Mucosa of stomach (tissue), 1 donor: ENCODE data around the gene CD8B.
"Not testable (repeated sequence)": the region's sequence is repeated elsewhere in the genome, so short reads cannot be mapped to it uniquely, and the experiment has no call there.

Source experiments
- H3K27me3 ChIP-seq: one replicate; pipeline ENCODE4 v1.7.0; 2013; ENCODE audit warnings: mild to moderate bottlenecking, low read length; ENCODE audit not compliant: control insufficient read depth, insufficient read depth
- H3K36me3 ChIP-seq: one replicate; pipeline ENCODE4 v1.7.0; 2013; ENCODE audit warnings: low read length; ENCODE audit not compliant: control insufficient read depth, insufficient read depth
- H3K4me1 ChIP-seq: one replicate; pipeline ENCODE4 v1.7.0; 2013; ENCODE audit warnings: mild to moderate bottlenecking, low read length; ENCODE audit not compliant: control insufficient read depth, insufficient read depth
- H3K4me3 ChIP-seq: one replicate; pipeline ENCODE4 v1.7.0; 2013; ENCODE audit warnings: low read length
- H3K9ac ChIP-seq: one replicate; pipeline ENCODE4 v1.7.0; 2013; ENCODE audit warnings: mild to moderate bottlenecking, low read length, moderate library complexity
- H3K9me3 ChIP-seq: one replicate; pipeline ENCODE4 v1.7.0; 2013; ENCODE audit warnings: mild to moderate bottlenecking, low read length, moderate library complexity; ENCODE audit not compliant: control insufficient read depth
- donor health status: Pancreatic carcinoma.

CD8B gene

DNA sequence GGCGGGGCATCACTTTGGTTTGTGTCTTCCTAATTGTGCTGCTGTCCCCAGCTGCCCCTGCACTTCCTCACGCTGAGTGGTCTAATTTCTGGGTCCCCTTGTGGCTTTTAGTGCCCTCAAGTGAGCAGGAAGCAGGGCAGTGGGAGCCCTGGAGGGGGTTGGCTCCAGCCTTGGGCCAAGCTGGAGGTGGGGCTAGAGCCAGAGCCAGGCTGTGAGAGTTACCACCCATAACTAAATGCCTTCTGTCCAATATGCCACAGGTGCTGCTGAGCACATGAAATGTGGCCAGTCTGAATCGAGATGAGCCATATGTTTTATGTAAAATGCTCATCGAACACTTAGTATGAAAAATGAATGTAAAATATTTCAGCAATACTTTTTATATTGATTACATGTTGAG lies 5.2 kb downstream of the CD8B start:
- not testable (repeated sequence) for H3K4me1 ChIP-seq, H3K36me3 ChIP-seq, H3K9ac ChIP-seq, H3K4me3 ChIP-seq, H3K9me3 ChIP-seq, H3K27me3 ChIP-seq

- not testable (repeated sequence) for H3K9me3 ChIP-seq, H3K27me3 ChIP-seq, H3K36me3 ChIP-seq, H3K9ac ChIP-seq, H3K4me1 ChIP-seq, H3K4me3 ChIP-seq
Observed at GRCh38 chr2:86855981-86856380, 5.7 kb downstream of the CD8B start.

DNA sequence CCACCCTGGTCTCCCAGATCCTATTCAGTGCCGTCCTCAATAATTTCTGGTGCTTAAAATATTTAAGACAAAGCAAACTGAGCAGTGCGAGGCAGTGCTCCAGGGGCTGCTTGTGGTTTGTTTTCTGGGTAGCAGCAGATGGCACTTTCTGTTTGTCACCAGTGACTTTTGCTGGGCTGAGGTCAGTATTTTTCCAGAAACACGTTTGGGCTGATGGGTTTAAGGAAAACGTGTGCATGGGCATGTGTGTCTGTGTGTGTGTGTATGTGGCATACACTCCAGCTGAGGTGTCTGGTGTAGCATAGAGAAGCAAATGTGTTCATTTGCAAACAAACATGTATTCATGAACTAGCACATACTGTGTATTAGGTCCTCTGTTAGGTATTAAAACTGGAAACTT lies 10.1 kb downstream of the CD8B start:
- H3K9me3 ChIP-seq, H3K4me1 ChIP-seq, H3K36me3 ChIP-seq, H3K9ac ChIP-seq, H3K4me3 ChIP-seq, H3K27me3 ChIP-seq: not testable (repeated sequence)

- H3K9ac ChIP-seq, H3K9me3 ChIP-seq, H3K4me3 ChIP-seq, H3K4me1 ChIP-seq, H3K27me3 ChIP-seq, H3K36me3 ChIP-seq: not testable (repeated sequence)
Observed at GRCh38 chr2:86842607-86843234, 19.0 kb downstream of the CD8B start.

DNA sequence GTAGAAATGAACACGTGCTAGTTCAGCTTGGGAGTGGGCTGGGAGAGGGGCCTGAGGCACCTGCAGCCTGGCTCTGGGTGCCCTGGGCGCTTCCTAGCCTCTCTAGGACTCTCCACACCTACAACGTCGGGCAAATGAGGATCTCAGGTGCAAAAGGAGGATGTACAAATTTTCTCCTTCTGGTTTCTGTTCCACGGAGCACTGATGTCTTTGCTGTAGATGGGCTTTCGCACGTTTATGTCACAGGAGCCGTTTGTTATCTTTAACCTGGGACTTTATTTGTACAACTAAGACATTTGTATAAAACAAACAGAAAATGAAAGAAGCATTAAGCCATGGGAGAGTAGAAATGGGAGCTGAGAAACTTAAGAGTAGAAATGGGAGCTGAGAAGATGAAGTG lies 20.4 kb downstream of the CD8B start:
- H3K9ac ChIP-seq, H3K27me3 ChIP-seq, H3K4me3 ChIP-seq, H3K9me3 ChIP-seq, H3K36me3 ChIP-seq, H3K4me1 ChIP-seq: not testable (repeated sequence)

GRCh38 chr2:86839871-86840548 lies 21.7 kb downstream of the CD8B start:
- H3K36me3 ChIP-seq, H3K27me3 ChIP-seq, H3K4me1 ChIP-seq, H3K9ac ChIP-seq, H3K4me3 ChIP-seq, H3K9me3 ChIP-seq: not testable (repeated sequence)

DNA sequence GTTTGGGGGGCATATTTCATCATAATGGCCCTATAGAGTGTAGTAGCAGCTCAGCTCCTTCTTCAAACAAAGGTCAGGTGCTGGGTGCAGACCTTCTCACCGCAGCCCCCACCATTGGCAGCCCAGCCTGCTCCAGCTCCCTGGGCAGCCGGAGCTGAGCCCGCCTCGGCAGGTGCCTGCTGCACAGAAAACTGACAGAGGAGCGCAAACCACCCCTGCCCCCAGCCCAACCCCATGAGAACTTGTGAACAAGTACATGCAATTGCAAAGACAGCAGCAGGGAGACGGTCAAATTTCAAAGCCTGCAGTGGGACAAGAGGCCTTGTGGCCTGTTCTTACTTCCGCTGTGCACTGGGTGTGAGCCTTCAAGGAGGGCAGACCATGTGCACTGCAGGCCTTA lies 22.2 kb downstream of the CD8B start:
- H3K4me3 ChIP-seq, H3K9ac ChIP-seq, H3K4me1 ChIP-seq, H3K27me3 ChIP-seq, H3K9me3 ChIP-seq, H3K36me3 ChIP-seq: not testable (repeated sequence)

DNA sequence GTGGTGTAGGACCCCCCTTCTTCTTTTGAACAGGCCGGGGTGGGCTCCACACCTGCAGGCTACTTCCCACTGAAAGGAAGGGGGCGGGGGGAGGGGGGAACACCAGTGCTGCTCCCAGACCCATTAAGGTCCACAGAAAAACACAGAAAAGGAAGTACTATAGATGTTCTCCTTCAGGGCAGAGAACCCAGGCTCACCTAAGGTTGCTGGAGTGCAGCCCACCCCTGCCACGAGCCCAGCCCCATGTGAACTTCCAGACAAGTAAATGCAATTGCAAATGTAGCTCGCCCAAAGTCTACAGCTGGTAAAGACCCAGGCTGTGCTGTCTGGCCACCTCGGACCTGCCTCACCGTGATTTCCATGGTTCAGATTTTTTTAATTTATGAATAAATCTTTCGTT lies 24.0 kb downstream of the CD8B start:
- H3K9me3 ChIP-seq, H3K36me3 ChIP-seq, H3K9ac ChIP-seq, H3K27me3 ChIP-seq, H3K4me1 ChIP-seq, H3K4me3 ChIP-seq: not testable (repeated sequence)

GRCh38 chr2:86836915-86837695 lies 24.6 kb downstream of the CD8B start:
- not testable (repeated sequence) for H3K4me1 ChIP-seq, H3K4me3 ChIP-seq, H3K9me3 ChIP-seq, H3K36me3 ChIP-seq, H3K27me3 ChIP-seq, H3K9ac ChIP-seq

GRCh38 chr2:86835548-86835889 lies 26.2 kb downstream of the CD8B start:
- not testable (repeated sequence) for H3K9ac ChIP-seq, H3K36me3 ChIP-seq, H3K27me3 ChIP-seq, H3K9me3 ChIP-seq, H3K4me3 ChIP-seq, H3K4me1 ChIP-seq

DNA sequence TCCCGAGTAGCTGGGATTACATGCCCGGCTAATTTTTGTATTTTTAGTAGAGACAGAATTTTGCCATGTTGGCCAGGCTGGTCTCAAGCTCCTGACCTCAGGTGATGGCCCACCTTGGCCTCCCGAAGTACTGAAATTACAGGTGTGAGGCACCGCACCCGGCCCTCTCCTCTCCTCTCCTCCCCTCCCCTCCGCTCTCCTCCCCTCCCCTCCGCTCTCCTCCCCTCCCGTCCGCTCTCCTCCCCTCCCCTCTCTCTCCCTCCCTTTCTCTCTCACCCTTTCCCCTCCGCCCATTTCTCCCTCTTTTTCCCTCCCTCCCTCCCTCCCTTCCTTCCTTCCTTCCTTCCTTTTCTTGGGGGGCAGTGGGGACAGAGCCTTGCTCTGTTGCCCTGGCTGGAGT lies 28.4 kb downstream of the CD8B start:
- Histone ChIP-seq H3K36me3 (no peaks in the 10 kb centered on the region), H3K27me3 (no peaks in the 10 kb centered on the region), H3K4me3 (no peak overlapping the region), H3K4me1 (no peaks in the 10 kb centered on the region), H3K9me3 (no peaks in the 10 kb centered on the region), H3K9ac (no peak overlapping the region)

- Histone ChIP-seq H3K36me3 (no peaks in the 10 kb centered on the region), H3K4me3 (no peak overlapping the region), H3K9me3 (no peaks in the 10 kb centered on the region), H3K4me1 (no peaks in the 10 kb centered on the region), H3K27me3 (no peaks in the 10 kb centered on the region), H3K9ac (no peak overlapping the region)
Observed at GRCh38 chr2:86832334-86833096, 29.2 kb downstream of the CD8B start.
